GM20000 (cell line): ENCODE measurements around the gene PPP1R37.

Source experiments
- DNase-seq: peaks from one replicate; pipeline ENCODE4 v3.0.0; 2012; ENCODE audit warnings: low spot score
- CTCF ChIP-seq: IDR thresholded peaks from 2 replicates; pipeline ENCODE4 v1.5.1; 2012; ENCODE audit warnings: mild to moderate bottlenecking, control low read depth; ENCODE audit errors: extremely low read depth, missing control alignments

The PPP1R37 gene

GRCh38 chr19:45126654-45127053 lies 33.7 kb downstream of the PPP1R37 start:
- TF ChIP-seq CTCF, result no peak
- DNase-seq, result no peak

GRCh38 chr19:45128146-45128545 lies 35.2 kb downstream of the PPP1R37 start:
- no peak for TF ChIP-seq CTCF
- DNase-seq, result no peak

- TF ChIP-seq CTCF, result no peak
- DNase-seq, result no peak
Measured at GRCh38 chr19:45128806-45129205, 35.8 kb downstream of the PPP1R37 start.

- TF ChIP-seq CTCF, result no peak
- DNase-seq, result no peak
Measured at GRCh38 chr19:45130236-45130635, 37.3 kb downstream of the PPP1R37 start.

GRCh38 chr19:45130888-45131615 lies 38.1 kb downstream of the PPP1R37 start:
- peak; percentile 7 for TF ChIP-seq CTCF
- no peak for DNase-seq

GRCh38 chr19:45133661-45134060 lies 40.7 kb downstream of the PPP1R37 start:
- DNase-seq, result no peak
- TF ChIP-seq CTCF, result no peak

GRCh38 chr19:45135176-45135885 lies 42.4 kb downstream of the PPP1R37 start:
- no peak for DNase-seq
- TF ChIP-seq CTCF, result no peak
